Thyroid gland (tissue), 4 donors: ENCODE measurements around the gene TEK.

Experiments
- CTCF ChIP-seq, 6 experiments: fragments of 200-600 bp in 3 of 6; fragments of 450-650 bp in 3 of 6; sonication (generic) in 3 of 6; IDR thresholded peaks; one replicate each; pipeline ENCODE4 v1.5.1; 2016 to 2019; ENCODE audit warnings: antibody characterized with exemption in 6 of 6, mild to moderate bottlenecking in 2 of 6, inconsistent platforms in 1 of 6, moderate library complexity in 1 of 6
- POLR2A ChIP-seq, 2 donors: fragments of 450-650 bp; IDR thresholded peaks; one replicate each; pipeline ENCODE4 v1.6.1; 2017; ENCODE audit warnings: antibody characterized with exemption in 2 of 2, mild to moderate bottlenecking in 2 of 2, moderate library complexity in 1 of 2

GRCh38 chr9:27133817-27134216 is 24.8 kb downstream of the TEK start:
- TF ChIP-seq CTCF (IDR thresholded peaks at IDR 0.05) (no peak), POLR2A (IDR thresholded peaks at IDR 0.05) (no peak)
